GM19035 (cell line): Measurements from ENCODE around the gene NFIB.

Source experiments
- ATAC-seq: cut with Tn5 transposase; IDR thresholded peaks from one replicate; pipeline ENCODE4 v1.9.1; 2021; ENCODE audit not compliant: unreplicated experiment

NFIB gene

DNA sequence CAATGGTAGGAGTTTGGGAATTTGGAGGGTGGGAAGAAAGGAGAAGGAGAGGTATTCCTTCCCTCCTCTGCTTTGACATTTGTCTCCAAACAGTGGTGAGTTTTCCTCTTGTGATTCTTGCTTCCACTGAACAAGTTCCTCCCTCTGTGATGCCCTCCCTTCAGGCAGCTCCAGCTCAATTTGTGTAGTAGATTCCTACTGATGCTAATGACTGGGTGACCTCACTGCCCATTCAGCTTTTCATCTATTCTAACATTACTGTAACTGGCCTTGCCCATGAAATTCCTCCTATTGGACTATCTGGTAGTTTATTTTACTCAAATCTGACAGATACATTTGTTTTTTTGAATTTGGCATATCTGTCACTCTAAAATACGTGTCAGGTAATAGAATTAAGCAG is 121.4 kb downstream of the NFIB start:
- ATAC-seq, result no peak

DNA sequence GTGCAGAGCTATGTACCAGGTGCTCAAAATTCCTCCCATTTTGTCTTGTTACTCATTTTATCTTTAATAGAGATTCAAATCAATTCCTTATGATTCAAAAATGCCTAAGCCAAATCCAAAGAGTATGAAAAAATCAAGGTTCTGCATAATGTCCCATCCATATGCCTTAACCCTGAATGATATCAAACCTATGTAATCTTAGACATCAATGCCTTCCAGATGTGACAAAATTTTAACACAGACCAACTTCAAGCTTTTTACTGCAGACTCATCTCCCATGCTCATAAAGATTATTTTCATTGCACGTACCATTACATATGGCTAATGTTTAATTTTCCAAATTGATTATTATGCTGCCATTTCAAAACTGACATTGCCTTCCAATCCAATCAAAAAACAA is 122.4 kb downstream of the NFIB start:
- ATAC-seq, result no peak

DNA sequence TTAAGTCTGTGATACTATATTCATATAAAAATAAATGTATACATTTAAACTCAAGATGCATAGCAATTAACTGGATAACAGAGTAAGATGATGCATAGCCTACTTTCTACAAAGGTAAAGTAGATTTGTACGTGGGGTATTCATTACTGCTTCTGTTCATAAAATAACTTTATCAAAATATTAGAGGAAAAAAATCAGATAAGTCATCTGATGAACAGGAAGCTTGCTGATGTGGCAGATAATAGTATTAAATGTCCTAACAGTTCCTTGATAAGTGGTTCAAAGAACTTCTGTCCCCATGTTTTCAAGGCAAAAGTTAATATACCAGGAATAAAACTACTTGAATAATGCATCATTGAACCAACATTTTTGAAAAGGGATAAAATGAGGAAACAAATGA is 123.7 kb downstream of the NFIB start:
- ATAC-seq, result no peak

- no peak for ATAC-seq
Observed at GRCh38 chr9:14189578-14189977, 124.4 kb downstream of the NFIB start.

- no peak for ATAC-seq
Observed at GRCh38 chr9:14189146-14189545, 124.8 kb downstream of the NFIB start.

GRCh38 chr9:14188538-14188937 is 125.4 kb downstream of the NFIB start:
- no peak for ATAC-seq

DNA sequence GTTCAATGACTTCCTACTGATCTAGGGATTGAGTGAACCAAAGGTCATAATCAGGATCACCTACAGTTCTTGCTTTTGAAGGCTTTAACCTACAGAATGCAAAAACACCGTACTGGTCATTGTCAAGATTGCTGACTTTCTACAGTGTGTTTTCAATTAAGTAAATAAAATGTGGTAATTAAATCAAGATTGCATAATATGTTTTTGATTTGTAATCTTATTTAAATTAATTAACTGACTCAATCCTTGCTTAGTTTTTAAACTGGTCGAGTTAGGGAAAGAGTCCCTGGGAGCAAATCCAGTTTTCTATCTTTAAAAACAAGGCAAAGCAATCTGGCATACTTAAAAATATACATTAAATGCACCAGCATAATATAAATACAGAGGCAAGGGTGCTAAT is 125.9 kb downstream of the NFIB start:
- no peak for ATAC-seq

- ATAC-seq, result no peak
Observed at GRCh38 chr9:14186096-14186495, 127.8 kb downstream of the NFIB start.

DNA sequence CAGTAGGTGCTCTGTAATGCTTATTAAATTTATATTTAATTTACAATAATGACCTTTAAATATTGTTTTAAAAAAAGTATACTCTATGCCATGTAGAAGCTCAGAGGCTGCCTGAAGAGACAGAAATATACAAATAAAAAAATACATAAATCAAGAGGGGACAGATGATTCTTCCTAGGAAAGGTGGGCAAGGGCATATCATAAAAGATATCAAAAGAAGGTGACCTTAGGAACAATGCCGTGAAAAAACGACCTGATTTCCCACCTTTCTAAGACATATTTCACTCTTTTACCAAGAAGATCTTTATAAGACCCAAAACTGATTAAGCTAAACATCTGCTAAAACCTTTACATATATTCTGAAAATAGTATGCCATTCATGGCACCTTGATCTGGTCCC is 128.9 kb downstream of the NFIB start:
- no peak for ATAC-seq

GRCh38 chr9:14183001-14183400 is 130.9 kb downstream of the NFIB start:
- no peak for ATAC-seq

- no peak for ATAC-seq
Observed at GRCh38 chr9:14180960-14181537, 132.9 kb downstream of the NFIB start.

- ATAC-seq, result no peak
Observed at GRCh38 chr9:14180093-14180959, 133.6 kb downstream of the NFIB start.

GRCh38 chr9:14179449-14179848 is 134.5 kb downstream of the NFIB start:
- no peak for ATAC-seq

DNA sequence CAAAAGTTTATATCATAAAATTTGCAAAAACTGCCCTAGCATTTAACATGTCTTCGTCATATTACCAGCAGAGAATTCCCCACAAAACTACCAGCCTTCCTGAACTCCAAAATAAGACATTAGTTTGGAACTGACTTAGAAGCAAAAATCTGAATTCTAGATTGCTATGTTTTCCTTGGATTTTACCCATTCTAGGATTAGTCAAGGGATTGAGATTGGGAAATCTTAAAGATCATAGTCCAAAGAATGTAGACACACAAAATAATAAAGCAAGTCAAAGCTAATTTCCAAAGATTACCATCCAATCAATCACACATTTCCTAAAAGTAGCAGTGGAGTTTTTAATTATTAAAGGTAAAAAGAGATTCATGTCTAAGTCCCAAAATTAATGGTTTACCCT is 138.2 kb downstream of the NFIB start:
- ATAC-seq, result no peak

GRCh38 chr9:14173713-14174112 is 140.2 kb downstream of the NFIB start:
- no peak for ATAC-seq

DNA sequence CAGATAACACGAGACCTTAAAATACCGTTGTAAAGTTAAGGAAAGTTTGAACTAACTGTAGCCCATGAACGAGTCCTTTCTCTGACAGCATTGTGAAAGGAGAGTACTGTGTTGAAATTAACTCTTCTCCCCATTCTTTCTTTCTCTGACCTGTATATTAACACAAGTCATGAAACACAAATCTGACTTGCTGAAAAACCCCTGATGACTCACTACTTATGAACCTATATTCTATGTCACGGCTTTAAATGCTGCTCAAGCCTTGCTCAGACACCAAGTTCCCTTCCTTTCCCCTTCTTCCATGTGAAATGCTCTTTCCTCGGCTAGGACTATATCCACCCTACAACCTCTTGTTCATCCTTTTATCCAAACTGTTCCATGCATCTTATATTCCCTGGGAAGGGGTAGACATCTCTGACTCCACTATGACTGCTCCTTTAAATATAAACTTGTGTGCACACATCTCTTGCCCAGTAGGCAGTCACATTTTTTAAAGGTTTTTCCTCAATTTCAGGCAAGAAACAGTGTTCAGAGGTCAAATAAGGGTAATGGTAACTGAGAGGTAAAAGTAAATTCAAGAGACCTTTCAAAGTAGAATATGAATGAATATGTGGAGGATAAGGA is 142.9 kb downstream of the NFIB start:
- ATAC-seq, result no peak

GRCh38 chr9:14170392-14170931 is 143.5 kb downstream of the NFIB start:
- no peak for ATAC-seq

DNA sequence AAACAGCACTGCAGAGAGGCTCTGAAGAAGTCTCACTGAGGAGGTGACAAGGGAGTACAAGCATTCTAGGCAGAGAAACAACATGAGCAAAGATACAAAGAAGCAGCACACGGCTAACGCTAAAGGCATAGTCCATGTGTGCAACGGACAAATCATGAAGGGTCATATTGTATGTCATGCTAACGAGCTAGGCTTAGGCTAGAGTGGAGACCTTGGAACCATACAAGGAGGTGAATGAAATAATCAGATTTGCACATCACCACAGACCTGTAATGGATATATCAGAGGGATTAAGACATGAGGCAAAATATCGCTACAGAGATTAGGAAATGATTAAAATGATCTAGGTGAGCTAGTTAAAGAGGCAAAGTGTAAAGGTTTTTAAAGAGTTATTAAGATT is 145.6 kb downstream of the NFIB start:
- no peak for ATAC-seq

DNA sequence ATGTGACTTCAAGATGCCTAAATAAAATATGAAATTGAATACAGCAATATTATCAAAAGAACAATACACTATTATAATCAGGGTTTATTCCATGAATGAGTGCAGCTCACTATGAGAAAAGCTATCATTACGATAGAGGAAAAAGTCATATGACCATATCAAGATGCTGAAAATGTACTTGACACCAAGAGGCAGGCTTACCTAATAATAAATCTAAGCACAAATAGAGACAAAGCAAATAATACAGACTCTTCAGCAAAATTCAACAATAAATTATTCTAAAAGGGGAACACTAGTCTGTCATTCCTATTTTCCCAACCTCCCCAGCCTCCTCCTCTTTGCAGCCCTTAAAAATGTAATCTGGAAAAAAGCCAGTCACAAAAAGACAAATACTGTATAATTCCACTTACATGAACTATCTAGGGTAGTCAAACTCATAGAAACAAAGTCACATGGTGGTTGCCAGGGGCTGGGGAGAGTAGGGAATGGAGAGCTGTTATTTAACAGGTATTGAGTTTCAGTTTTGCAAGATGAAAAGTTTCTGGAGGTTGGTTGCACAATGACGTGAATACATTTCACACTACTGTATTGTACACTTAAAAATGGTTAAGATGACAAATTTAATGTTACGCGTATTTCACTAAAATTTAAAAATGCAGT is 148.4 kb downstream of the NFIB start:
- ATAC-seq, result no peak

GRCh38 chr9:14164908-14165307 is 149.0 kb downstream of the NFIB start:
- no peak for ATAC-seq

- ATAC-seq, result no peak
Observed at GRCh38 chr9:14159440-14160216, 154.3 kb downstream of the NFIB start.
